Thyroid gland (tissue), 4 donors: ENCODE data around the gene CSNK2A2. TPM values are rescaled to one million over a fixed set of nuclear protein-coding genes. Genes with fewer than 3 reads are reported as not detected.
A peak's percentile ranks its signal among the peaks of the same experiment; 100 is the strongest.

Experiments
- DNase-seq, 2 donors: peaks; one replicate each; pipeline ENCODE4 v3.0.0-alpha.2; 2019
- H3K27ac ChIP-seq, 3 donors: fragments of 200-600 bp; sonication (generic); 1 replicate in 2 of 3; 2 replicates in 1 of 3; pipeline ENCODE4 v1.5.1; 2016 to 2019; ENCODE audit warnings: mild to moderate bottlenecking in 1 of 3, moderate library complexity in 1 of 3
- H3K27me3 ChIP-seq: fragments of 200-600 bp; sonication (generic); one replicate; pipeline ENCODE4 v1.5.1; 2019
- H3K36me3 ChIP-seq, 2 donors: fragments of 200-600 bp; sonication (generic); one replicate each; pipeline ENCODE4 v1.5.1; 2016 to 2019
- H3K4me1 ChIP-seq, 2 donors: fragments of 200-600 bp; sonication (generic); one replicate each; pipeline ENCODE4 v1.5.1; 2017 to 2019
- H3K4me3 ChIP-seq, 3 donors: fragments of 200-600 bp; sonication (generic); replicated peaks in 1 of 3; 1 replicate in 2 of 3; 2 replicates in 1 of 3; pipeline ENCODE4 v1.5.1; 2016; ENCODE audit warnings: mild to moderate bottlenecking in 1 of 3
- H3K9me3 ChIP-seq: fragments of 200-600 bp; sonication (generic); one replicate; pipeline ENCODE4 v1.5.1; 2017
- CTCF ChIP-seq, 6 experiments: fragments of 200-600 bp in 3 of 6; fragments of 450-650 bp in 3 of 6; sonication (generic) in 3 of 6; IDR thresholded peaks; one replicate each; pipeline ENCODE4 v1.5.1; 2016 to 2019; ENCODE audit warnings: antibody characterized with exemption in 6 of 6, mild to moderate bottlenecking in 2 of 6, inconsistent platforms in 1 of 6, moderate library complexity in 1 of 6
- POLR2A ChIP-seq, 2 donors: fragments of 450-650 bp; IDR thresholded peaks; one replicate each; pipeline ENCODE4 v1.6.1; 2017; ENCODE audit warnings: antibody characterized with exemption in 2 of 2, mild to moderate bottlenecking in 2 of 2, moderate library complexity in 1 of 2
- WGBS, 2 donors: methylation state at CpG; one replicate each; pipeline ENCODE4 v1.1.5; 2017; 5-methylcytosine and 5-hydroxymethylcytosine counted together
- intact Hi-C: fragments of 100-400 bp; cut with DNase I; formaldehyde crosslinking; loops from one replicate; pipeline ENCODE4 v1.15.1; 2023
- total RNA-seq, 4 donors: library from RNA; depleted of rRNA; stranded (reverse); fragments of >200 nt; gene quantifications; one replicate each; pipeline ENCODE4 v1.2.3, GENCODE V29; 2016

The CSNK2A2 gene
- total RNA-seq, 4 donors from 2014 or later, result 26.0 to 41.0 (median 33.9) TPM

GRCh38 chr16:58200004-58200797, 2.3 kb upstream of the CSNK2A2 start:
- no peak overlapping the region for H3K4me3 ChIP-seq
- H3K36me3 ChIP-seq, result peaks cover 0 to 5% of the 10 kb centered on the region in 2 donors
- 82 to 88% methylated on average over 7 of the region's 7 CpGs for WGBS, 2 donors
- intact Hi-C loops, result no loop called here
- no peaks in the 10 kb centered on the region for H3K27me3 ChIP-seq
- no peaks in the 10 kb centered on the region for H3K9me3 ChIP-seq
- H3K4me1 ChIP-seq, result peaks cover 14 to 16% of the 10 kb centered on the region in 2 donors
- TF ChIP-seq CTCF (IDR thresholded peaks at IDR 0.05) (no peak), POLR2A (IDR thresholded peaks at IDR 0.05) (no peak)
- no peak overlapping the region for H3K27ac ChIP-seq
- DNase-seq, result no peak

GRCh38 chr16:58198803-58199411, 1.0 kb upstream of the CSNK2A2 start:
- intact Hi-C loops, result loop anchor here (5.0 to 10.0 kb wide), 2 partner anchors 64 to 182 kb away; no protein-coding TSS in a partner anchor
- TF ChIP-seq CTCF (IDR thresholded peaks at IDR 0.05) (no peak), POLR2A (IDR thresholded peaks at IDR 0.05) (no peak)

GRCh38 chr16:58197314-58198012, 443 bp downstream of the CSNK2A2 start:
- Histone ChIP-seq H3K27ac (peak overlapping the region in 1 of 3 donors; percentile 58), H3K4me3 (peak overlapping the region; percentile 48 to 71 (median 52)), H3K36me3 (peaks cover 6 to 21% of the 10 kb centered on the region in 2 donors), H3K4me1 (peaks cover 14 to 16% of the 10 kb centered on the region in 2 donors), H3K9me3 (no peaks in the 10 kb centered on the region), H3K27me3 (no peaks in the 10 kb centered on the region)
- intact Hi-C loops, result loop anchor here (5.0 to 10.0 kb wide), 2 partner anchors 63 to 180 kb away; no protein-coding TSS in a partner anchor
- WGBS, 2 donors, result 0 to 3% methylated on average over 14 to 18 of the region's 97 CpGs
- DNase-seq, result peak in 1 of 2 donors; percentile 6
- TF ChIP-seq CTCF (IDR thresholded peaks at IDR 0.05), result no peak
- TF ChIP-seq POLR2A (IDR thresholded peaks at IDR 0.05), result no peak

More at GRCh38 chr16:58198803-58199411, 1.0 kb upstream of the CSNK2A2 start:
- peaks cover 14 to 16% of the 10 kb centered on the region in 2 donors for H3K4me1 ChIP-seq
- WGBS, 2 donors, result 89 to 91% methylated on average over 3 of the region's 3 CpGs
- H3K36me3 ChIP-seq, result peaks cover 6 to 13% of the 10 kb centered on the region in 2 donors
- H3K4me3 ChIP-seq, result no peak overlapping the region
- no peaks in the 10 kb centered on the region for H3K27me3 ChIP-seq
- no peaks in the 10 kb centered on the region for H3K9me3 ChIP-seq
- no peak overlapping the region for H3K27ac ChIP-seq
- no peak for DNase-seq

- H3K4me1 ChIP-seq, result peaks cover 14 to 16% of the 10 kb centered on the region in 2 donors
- 26 to 31% methylated on average over 10 to 11 of the region's 11 CpGs for WGBS, 2 donors
- H3K27ac ChIP-seq, result peak overlapping the region in 1 of 3 donors; percentile 58
- intact Hi-C loops, result loop anchor here (5.0 to 10.0 kb wide), 2 partner anchors 62 to 180 kb away; no protein-coding TSS in a partner anchor
- DNase-seq, result no peak
- H3K27me3 ChIP-seq, result no peaks in the 10 kb centered on the region
- peaks cover 6 to 26% of the 10 kb centered on the region in 2 donors for H3K36me3 ChIP-seq
- TF ChIP-seq CTCF (IDR thresholded peaks at IDR 0.05) (no peak), POLR2A (IDR thresholded peaks at IDR 0.05) (no peak)
- no peaks in the 10 kb centered on the region for H3K9me3 ChIP-seq
- peak overlapping the region; percentile 48 to 71 (median 52) for H3K4me3 ChIP-seq
These were observed 1.0 kb downstream of the CSNK2A2 start for GRCh38 chr16:58196898-58197313.
